Heart left ventricle (tissue), 13 donors: Measurements from ENCODE around the gene MIB2.
"Not testable (repeated sequence)": the region's sequence is repeated elsewhere in the genome, so short reads cannot be mapped to it uniquely, and the experiment has no call there.

Source experiments
- POLR2A ChIP-seq, 2 donors: fragments of 450-650 bp; IDR thresholded peaks; one replicate each; pipeline ENCODE4 v1.6.1; 2017; ENCODE audit warnings: antibody characterized with exemption in 2 of 2, mild to moderate bottlenecking in 2 of 2, moderate library complexity in 2 of 2
- TF ChIP-seq, protein P1 (sequence below), 12 donors: fragments of 200-600 bp; sonication (generic) in 4 of 12; IDR thresholded peaks; one replicate each; pipeline versions ENCODE4 v1.5.0 to v1.8.0; 2018 to 2022; ENCODE audit warnings: antibody characterized with exemption in 12 of 12, mild to moderate bottlenecking in 5 of 12
- donor health status: ischemic (EF 13 %, LVEDD 7.1; RV severe dilation, severe dysfunction).
- donor health status: DM: no; HTN: yes; CAD: no.
- donor health status: DM: no; HTN: no; CAD: no.
- donor health status: ischemic (EF 25% LVEDD 6.9; RV normal size, moderate dysfunction).
- donor health status: ischemic (EF 25% LVEDD 5.7; RV mildly dilated, moderate dysfunction).
- donor health status: ischemic (EF 35%, LVEDD 5.7; RV mildly dilated, moderate dysfunction).
- donor health status: nonischemic (EF 11% LVEDD 7.7; RV severe dilation, severe dysfunction).
- donor health status: DM: yes; HTN: yes; CAD: no.
- donor health status: PGD.
- donor health status: ischemic (EF 29% LVEDD 5.4; RV normal size, mild dysfunction).
- donor health status: nonischemic (EF 23%, LVEDD 6.1; RV moderate dilation, normal function).

- TF ChIP-seq, protein P1, sequence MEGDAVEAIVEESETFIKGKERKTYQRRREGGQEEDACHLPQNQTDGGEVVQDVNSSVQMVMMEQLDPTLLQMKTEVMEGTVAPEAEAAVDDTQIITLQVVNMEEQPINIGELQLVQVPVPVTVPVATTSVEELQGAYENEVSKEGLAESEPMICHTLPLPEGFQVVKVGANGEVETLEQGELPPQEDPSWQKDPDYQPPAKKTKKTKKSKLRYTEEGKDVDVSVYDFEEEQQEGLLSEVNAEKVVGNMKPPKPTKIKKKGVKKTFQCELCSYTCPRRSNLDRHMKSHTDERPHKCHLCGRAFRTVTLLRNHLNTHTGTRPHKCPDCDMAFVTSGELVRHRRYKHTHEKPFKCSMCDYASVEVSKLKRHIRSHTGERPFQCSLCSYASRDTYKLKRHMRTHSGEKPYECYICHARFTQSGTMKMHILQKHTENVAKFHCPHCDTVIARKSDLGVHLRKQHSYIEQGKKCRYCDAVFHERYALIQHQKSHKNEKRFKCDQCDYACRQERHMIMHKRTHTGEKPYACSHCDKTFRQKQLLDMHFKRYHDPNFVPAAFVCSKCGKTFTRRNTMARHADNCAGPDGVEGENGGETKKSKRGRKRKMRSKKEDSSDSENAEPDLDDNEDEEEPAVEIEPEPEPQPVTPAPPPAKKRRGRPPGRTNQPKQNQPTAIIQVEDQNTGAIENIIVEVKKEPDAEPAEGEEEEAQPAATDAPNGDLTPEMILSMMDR (IDR thresholded peaks at IDR 0.05), result not testable (repeated sequence)
- not testable (repeated sequence) for TF ChIP-seq POLR2A (IDR thresholded peaks at IDR 0.05)
Measured at GRCh38 chr1:1648265-1648664, 33.0 kb downstream of the MIB2 start.
